Heart right ventricle (tissue), 16 donors: ENCODE measurements around the gene SMPD4. TPM values are rescaled to one million over a fixed set of nuclear protein-coding genes. Genes with fewer than 3 reads are reported as not detected.
"Not testable (repeated sequence)": the region's sequence is repeated elsewhere in the genome, so short reads cannot be mapped to it uniquely, and the experiment has no call there.

Source experiments
- ATAC-seq, 8 donors: fragments of 200-7000 bp; cut with Tn5 transposase; one replicate each; pipeline ENCODE4 v1.9.1; 2020; ENCODE audit warnings: mild to moderate bottlenecking in 8 of 8, moderate library complexity in 8 of 8, moderate number of reproducible peaks in 1 of 8
- DNase-seq, 2 donors: peaks; one replicate each; pipeline ENCODE4 v3.0.0-alpha.2; 2020
- H3K27ac ChIP-seq, 10 donors: fragments of 200-600 bp; sonication (generic) in 2 of 10; one replicate each; pipeline versions ENCODE4 v1.5.0 to v1.8.0; 2020 to 2022; ENCODE audit warnings: mild to moderate bottlenecking in 3 of 10
- H3K27me3 ChIP-seq, 7 donors: fragments of 200-600 bp; one replicate each; pipeline ENCODE4 v1.8.0; 2021 to 2022; ENCODE audit warnings: mild to moderate bottlenecking in 2 of 7
- H3K36me3 ChIP-seq, 9 donors: fragments of 200-600 bp; sonication (generic) in 1 of 9; one replicate each; pipeline versions ENCODE4 v1.5.0 to v1.8.0; 2020 to 2022; ENCODE audit warnings: mild to moderate bottlenecking in 2 of 9
- H3K4me1 ChIP-seq, 9 donors: fragments of 200-600 bp; sonication (generic) in 1 of 9; one replicate each; pipeline versions ENCODE4 v1.5.0 to v1.8.0; 2020 to 2022; ENCODE audit warnings: mild to moderate bottlenecking in 4 of 9
- H3K4me3 ChIP-seq, 10 donors: fragments of 200-600 bp; sonication (generic) in 2 of 10; one replicate each; pipeline versions ENCODE4 v1.5.0 to v1.8.0; 2020 to 2022; ENCODE audit warnings: mild to moderate bottlenecking in 7 of 10, moderate library complexity in 2 of 10
- H3K9me3 ChIP-seq, 11 donors: fragments of 200-600 bp in 10 of 11; sonication (generic) in 2 of 11; one replicate each; pipeline versions ENCODE4 v1.5.0 to v1.8.0; 2013 to 2022; ENCODE audit warnings: mild to moderate bottlenecking in 2 of 11, control low read depth in 1 of 11, moderate library complexity in 1 of 11
- WGBS, 2 donors: extraction: QIAGEN DNeasy Blood & Tissue Kit; methylation state at CpG; one replicate each; pipeline ENCODE4 v1.1.7; 2013; ENCODE audit warnings: inconsistent platforms in 1 of 2; 5-methylcytosine and 5-hydroxymethylcytosine counted together
- intact Hi-C, 10 donors: fragments of 100-400 bp; cut with DNase I; formaldehyde crosslinking; loops; one replicate each; pipeline versions ENCODE4 v1.11.1 to v1.14.2; 2022
- polyA plus RNA-seq, 2 donors: library from polyadenylated mRNA; stranded (reverse); fragments of 200-250 nt; gene quantifications; one replicate each; pipeline ENCODE4 v1.2.3, GENCODE V29; 2013
- total RNA-seq, 10 donors: library from RNA; stranded (reverse); fragmentation: NEBNext Ultra II Directional in 3 of 10; extraction: Animal tissue kit (Norgen Biotek cat#: 25700) in 3 of 10; gene quantifications; one replicate each; pipeline versions ENCODE4 v1.2.1 to v1.2.4, GENCODE V29; 2021 to 2023
- donor health status: Arrhythmogenic right ventricular cardiomyopathy.
- donor health status: ischemic (EF 13 %, LVEDD 7.1; RV severe dilation, severe dysfunction).
- donor health status: healthy with polysubstance abuse.
- donor health status: DM: no; HTN: yes; CAD: no.
- donor health status: DM: no; HTN: no; CAD: no.
- donor health status: ischemic (EF 25% LVEDD 6.9; RV normal size, moderate dysfunction).
- donor health status: ischemic (EF 25% LVEDD 5.7; RV mildly dilated, moderate dysfunction).
- donor health status: healthy.
- donor health status: DM: yes; HTN: yes; CAD: no.
- donor health status: Ischemic cardiomyopathy.
- donor health status: ischemic (EF 35%, LVEDD 5.7; RV mildly dilated, moderate dysfunction).
- donor health status: nonischemic (EF 11% LVEDD 7.7; RV severe dilation, severe dysfunction).
- donor health status: DM: yes; HTN: yes; CAD: no.
- donor health status: PGD.
- donor health status: ischemic (EF 29% LVEDD 5.4; RV normal size, mild dysfunction).
- donor health status: nonischemic (EF 23%, LVEDD 6.1; RV moderate dilation, normal function).

The SMPD4 gene
- total and polyA plus RNA-seq, 12 donors, result 21.9 to 60.6 (median 26.6) TPM

DNA sequence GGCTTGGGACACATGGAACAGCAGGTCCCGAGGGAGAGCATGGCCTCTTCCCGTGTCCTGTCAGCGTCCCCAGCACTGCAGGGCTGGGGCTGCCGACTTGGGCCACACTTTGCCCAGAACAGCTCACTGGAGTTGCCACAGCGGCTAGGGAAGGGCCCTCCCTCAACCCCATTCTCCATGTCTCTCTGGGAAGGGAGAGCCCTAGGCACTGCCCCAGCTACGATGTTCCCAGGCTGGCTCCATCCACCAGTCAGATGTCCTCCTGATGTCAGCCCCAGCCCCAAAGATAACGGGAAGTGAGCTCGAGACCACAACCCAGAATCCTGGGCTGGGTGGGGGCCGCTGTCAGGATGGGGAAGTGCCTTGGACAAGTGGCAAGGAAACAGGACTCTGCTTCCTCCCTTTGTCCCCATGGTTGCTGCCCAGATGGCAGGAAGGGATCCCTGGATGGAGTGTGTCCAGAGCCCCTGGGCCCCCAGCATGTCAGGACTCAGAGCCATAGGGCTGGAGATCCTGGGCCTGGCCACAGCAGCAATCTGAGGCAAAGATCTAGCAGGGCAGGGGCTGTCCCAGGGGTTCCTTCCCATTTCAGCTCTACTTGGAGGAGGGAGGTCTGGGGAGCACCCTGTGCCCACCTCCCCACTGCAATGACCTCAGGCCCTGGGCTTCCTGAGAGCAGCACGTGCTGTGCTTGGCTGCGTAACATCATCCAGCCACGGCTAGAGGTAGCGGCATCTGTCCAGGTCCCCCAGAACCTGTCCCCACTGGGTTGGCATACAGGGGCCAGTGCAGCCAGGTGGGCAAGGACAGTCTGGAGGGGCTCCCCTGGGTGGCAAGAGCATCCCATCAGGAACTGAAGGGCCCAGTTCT is 38.8 kb downstream of the SMPD4 start:
- intact Hi-C loops, H3K9me3 ChIP-seq, H3K36me3 ChIP-seq, H3K4me3 ChIP-seq, H3K4me1 ChIP-seq, DNase-seq, H3K27ac ChIP-seq, ATAC-seq: not testable (repeated sequence)
- peaks cover 0 to 35% (median 13%) of the 10 kb centered on the region in 7 donors for H3K27me3 ChIP-seq
- 79 to 89% methylated on average over 13 of the region's 13 CpGs for WGBS, 2 donors

DNA sequence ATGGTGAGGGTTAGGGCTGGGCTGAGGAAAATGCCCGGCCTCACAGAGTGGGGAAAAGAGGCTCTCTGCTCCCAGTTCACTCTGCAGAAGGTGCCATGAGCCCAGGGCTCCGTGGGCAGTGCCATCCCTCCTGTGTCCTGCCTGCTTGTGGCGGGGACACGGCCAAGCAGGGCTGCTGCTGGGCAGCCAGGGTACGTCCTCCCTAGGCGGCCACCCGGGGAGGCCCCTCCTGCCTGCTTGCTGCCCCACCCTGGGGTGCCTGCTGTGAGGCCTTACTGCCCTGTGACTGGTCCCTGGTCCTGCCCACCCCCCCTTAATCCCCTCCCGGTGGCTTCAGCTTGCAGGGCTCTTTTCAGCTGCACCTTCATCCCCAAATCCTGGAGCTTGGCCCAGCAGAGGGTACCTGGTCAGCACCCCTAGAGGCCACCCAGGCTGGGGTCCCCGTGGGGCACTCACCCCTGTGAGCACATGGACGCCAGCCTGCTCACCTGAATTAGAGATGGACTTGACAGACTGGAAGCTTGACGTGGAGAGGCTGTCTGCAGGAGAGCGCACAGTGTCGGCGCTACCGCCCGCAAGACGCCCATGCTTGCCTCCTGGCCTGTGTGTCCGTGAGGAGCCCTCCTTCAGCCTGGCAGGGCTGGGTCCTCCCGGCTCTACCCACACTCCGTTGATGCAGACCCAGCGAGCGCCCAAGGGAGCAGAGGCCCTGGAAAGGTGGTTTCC is 39.6 kb downstream of the SMPD4 start:
- H3K27me3 ChIP-seq, result peaks cover 0 to 30% (median 13%) of the 10 kb centered on the region in 7 donors
- H3K4me3 ChIP-seq, H3K4me1 ChIP-seq, intact Hi-C loops, DNase-seq, H3K9me3 ChIP-seq, ATAC-seq, H3K36me3 ChIP-seq, H3K27ac ChIP-seq: not testable (repeated sequence)
- 91 to 92% methylated on average over 16 to 17 of the region's 22 CpGs for whole genome bisulfite sequencing, 2 donors

DNA sequence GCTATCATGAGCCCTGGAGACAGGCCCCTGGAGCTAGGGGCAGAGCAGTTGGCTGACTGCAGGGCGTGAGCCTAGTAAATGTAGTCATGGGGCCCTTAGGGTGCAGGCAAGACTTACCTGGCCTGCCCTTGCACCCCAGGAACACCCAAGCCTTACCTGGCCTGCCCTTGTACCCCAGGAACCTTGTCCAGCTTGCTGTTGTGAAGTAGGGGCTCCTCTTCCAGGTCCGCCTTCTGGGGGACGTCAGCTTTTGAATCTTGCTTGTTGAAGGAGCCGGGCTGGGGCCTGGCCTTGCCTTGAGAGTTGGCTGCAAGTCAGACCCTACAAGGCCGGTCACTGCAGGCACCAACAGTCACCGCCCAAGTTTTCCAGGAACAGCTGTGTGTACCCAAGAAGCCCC is 40.4 kb downstream of the SMPD4 start:
- H3K27ac ChIP-seq, H3K4me1 ChIP-seq, intact Hi-C loops, H3K36me3 ChIP-seq, ATAC-seq, DNase-seq, H3K9me3 ChIP-seq, H3K4me3 ChIP-seq: not testable (repeated sequence)
- WGBS, 2 donors, result 91 to 99% methylated on average over 4 of the region's 6 CpGs
- H3K27me3 ChIP-seq, result peaks cover 0 to 24% (median 13%) of the 10 kb centered on the region in 7 donors

DNA sequence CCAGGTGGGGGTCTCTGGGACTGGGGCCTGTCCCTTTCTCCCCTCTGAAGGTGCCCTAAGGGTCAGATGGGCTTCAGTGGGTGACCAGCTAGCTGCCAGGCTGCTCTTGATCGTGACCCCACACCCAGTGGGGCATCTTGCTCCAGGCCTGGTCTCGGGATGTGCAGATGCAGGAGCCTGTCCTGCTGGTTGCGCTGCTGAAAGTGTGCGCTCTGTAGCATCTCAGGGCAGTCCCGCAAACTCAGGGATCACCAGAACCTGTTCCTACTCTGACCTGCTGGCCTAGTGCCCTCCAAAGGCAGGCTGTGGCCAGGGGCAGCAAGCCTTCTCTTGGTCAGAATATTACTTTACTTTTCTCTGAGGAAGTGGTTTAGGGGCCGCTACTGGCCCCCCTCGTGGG is 40.9 kb downstream of the SMPD4 start:
- intact Hi-C loops, H3K4me3 ChIP-seq, H3K9me3 ChIP-seq, H3K36me3 ChIP-seq, H3K27ac ChIP-seq, H3K4me1 ChIP-seq, DNase-seq, ATAC-seq: not testable (repeated sequence)
- 83 to 90% methylated on average over 6 to 7 of the region's 7 CpGs for WGBS, 2 donors
- H3K27me3 ChIP-seq, result peaks cover 0 to 22% (median 11%) of the 10 kb centered on the region in 7 donors

DNA sequence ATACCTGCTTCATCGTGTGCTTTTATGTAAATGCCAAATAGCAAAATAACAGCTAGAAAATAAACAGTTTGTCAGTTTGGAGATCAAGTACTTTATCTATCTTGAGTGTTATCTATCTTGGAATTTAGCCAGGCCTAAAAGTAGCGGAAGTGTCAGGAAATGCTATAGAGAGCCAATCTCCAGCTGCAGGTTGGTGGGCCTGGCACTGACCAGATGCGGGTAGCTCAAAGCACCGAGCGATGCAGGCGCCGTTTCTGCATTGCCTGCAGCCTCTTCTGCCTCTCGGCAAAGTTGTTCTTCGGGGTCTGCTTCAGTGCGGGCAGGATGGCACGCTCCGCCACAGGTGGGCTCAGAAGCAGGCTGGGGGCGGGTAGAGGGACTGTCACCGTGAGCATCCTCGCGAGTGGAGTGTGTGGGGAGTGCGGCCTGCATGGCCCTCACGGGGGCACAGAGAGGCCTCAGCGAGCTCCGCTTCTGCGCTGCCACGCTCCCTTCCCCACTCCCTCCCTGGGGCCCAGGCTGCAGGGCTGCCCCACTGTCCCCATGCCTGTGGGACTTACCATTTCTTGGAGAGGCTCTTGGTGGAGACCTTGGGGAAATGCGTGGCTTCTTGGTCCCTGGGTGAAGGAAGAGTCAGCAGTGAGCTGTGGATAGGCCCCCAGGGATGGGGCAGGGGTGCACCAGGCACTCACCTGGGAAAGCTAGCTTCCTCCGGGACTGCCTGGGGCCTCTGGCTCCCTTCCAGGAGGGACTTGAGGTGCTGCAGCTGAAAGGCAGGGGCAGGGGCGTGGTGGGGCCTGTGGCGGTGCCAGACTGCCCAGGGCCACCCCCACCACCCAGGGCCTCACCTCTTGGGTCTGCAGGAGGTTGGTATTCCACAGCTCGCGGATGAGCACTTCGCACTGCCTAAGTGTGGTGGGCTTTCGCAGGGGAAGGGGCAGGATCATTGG is 41.8 kb downstream of the SMPD4 start:
- DNase-seq, H3K4me3 ChIP-seq, intact Hi-C loops, H3K9me3 ChIP-seq, H3K27ac ChIP-seq, ATAC-seq, H3K4me1 ChIP-seq, H3K36me3 ChIP-seq: not testable (repeated sequence)
- H3K27me3 ChIP-seq, result peaks cover 0 to 20% (median 9%) of the 10 kb centered on the region in 7 donors
- WGBS, 2 donors, result 85 to 89% methylated on average over 26 to 27 of the region's 30 CpGs

DNA sequence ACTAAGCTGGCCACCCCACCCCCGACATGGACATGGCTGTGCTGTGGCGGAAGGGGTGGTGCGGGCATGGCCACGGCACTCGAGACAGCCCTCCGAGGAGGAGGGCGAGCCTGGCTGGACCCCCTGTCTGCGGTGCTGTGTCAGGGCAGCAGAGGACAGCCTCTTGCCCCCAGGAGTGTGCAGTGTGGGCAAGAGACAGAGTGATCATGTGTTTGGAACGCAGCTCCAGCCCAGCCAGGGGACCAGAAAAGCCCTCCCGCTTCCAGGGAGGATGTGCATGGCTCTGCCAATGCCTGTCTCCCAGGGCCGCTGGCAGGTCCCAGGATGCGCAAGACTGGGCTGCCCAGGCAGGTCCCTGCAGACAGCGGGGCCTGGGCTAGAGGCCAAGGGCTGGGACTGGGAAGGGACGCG is 42.6 kb downstream of the SMPD4 start:
- H3K27ac ChIP-seq, H3K9me3 ChIP-seq, H3K36me3 ChIP-seq, H3K4me1 ChIP-seq, DNase-seq, intact Hi-C loops, H3K4me3 ChIP-seq: not testable (repeated sequence)
- peaks cover 0 to 15% (median 6%) of the 10 kb centered on the region in 7 donors for H3K27me3 ChIP-seq
- peak in 3 of 8 donors; percentile 24 to 46 (median 28) for ATAC-seq
- 68 to 73% methylated on average over 15 of the region's 15 CpGs for WGBS, 2 donors

DNA sequence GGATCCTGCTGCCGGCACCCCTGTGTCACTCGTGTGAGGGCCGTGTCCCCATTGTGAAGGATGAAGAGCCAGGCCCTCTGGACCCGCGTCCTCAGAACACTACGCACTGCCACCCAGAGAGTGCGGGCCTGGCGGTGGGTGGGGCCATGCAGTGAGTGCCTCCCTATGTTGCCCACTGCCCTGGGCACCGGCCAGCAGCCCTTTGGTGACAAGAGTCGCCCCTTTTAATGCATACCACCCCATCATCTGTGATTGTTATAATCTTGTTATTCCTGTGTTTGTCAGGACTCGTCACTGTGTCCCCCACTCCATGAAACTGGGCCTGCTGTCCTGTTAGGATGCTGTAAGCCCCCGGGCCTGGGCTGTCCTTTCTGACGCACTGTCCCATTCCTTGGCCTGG is 43.1 kb downstream of the SMPD4 start:
- H3K36me3 ChIP-seq, ATAC-seq, DNase-seq, H3K4me3 ChIP-seq, intact Hi-C loops, H3K27ac ChIP-seq, H3K9me3 ChIP-seq, H3K4me1 ChIP-seq: not testable (repeated sequence)
- 88 to 91% methylated on average over 9 to 10 of the region's 13 CpGs for WGBS, 2 donors
- peaks cover 0 to 12% (median 4%) of the 10 kb centered on the region in 7 donors for H3K27me3 ChIP-seq

DNA sequence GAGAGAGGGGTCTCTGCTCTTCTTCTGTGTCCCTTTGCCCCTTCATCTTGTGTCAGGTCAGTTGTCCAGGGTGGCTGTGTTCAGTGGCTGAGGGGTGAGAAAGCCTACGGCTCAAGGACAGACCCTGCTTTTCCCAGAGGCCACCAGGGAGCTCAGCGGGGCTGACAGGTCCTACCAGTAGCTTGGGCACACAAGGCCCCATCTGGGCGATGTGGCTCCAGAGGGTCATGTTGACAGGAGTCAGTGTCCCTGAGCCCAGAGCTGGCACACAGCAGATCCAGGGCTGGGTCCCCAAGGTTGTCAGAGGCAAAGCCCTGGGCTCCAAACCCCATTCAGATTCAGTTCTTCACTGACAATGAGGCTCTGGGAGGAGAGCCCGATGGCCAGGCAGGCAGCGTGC is 44.3 kb downstream of the SMPD4 start:
- ATAC-seq, H3K4me3 ChIP-seq, H3K36me3 ChIP-seq, H3K27ac ChIP-seq, H3K4me1 ChIP-seq, H3K9me3 ChIP-seq, H3K27me3 ChIP-seq, intact Hi-C loops, DNase-seq: not testable (repeated sequence)
- WGBS, 2 donors, result 73 to 79% methylated on average over 4 of the region's 5 CpGs

DNA sequence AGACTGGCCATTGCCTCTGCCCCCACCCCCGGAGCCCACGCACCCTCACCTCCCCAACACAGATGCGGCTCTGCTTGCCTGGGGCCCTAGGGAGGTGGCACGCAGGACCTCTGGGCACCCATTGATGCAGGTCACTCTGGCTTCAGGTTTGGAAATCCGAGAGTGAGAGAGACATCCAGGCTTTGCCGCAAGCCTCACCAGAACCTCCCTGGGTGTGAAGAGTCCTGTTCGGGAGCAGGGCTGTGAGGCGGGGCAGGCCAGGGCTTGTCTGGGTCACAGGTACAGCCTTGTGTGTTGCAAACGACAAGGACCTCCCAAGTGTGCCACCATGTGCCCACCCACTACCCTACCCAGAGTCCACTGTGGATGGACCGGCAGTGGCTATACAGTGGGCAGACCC is 44.9 kb downstream of the SMPD4 start:
- H3K36me3 ChIP-seq, H3K9me3 ChIP-seq, H3K27ac ChIP-seq, ATAC-seq, H3K27me3 ChIP-seq, H3K4me1 ChIP-seq, intact Hi-C loops, DNase-seq, H3K4me3 ChIP-seq: not testable (repeated sequence)
- 90 to 95% methylated on average over 8 of the region's 10 CpGs for WGBS, 2 donors
